ENCODE results near the gene XPA. TPM values are rescaled to one million over a fixed set of nuclear protein-coding genes. Genes with fewer than 3 reads are reported as not detected.
"Not testable (repeated sequence)": the region's sequence is repeated elsewhere in the genome, so short reads cannot be mapped to it uniquely, and the experiment has no call there.

Gene XPA
- 10 to 100 TPM; 10.2 to 23.0 TPM for total RNA-seq
- polyA plus RNA-seq: 10 to 100 TPM in 1 of 2 donors, 1 to 10 TPM in 1; 9.2 to 10.8 TPM
- long read RNA-seq, donor 1, transcript XPA-201 (6 exons, 1,417 nt): major isoform, 6 of 6 reads
- long read RNA-seq, donor 1, partial matches to known transcripts: 0 of 6 reads
- long read RNA-seq, donor 1, other reads (novel, unspliced or antisense): 0 of 6 reads
- long read RNA-seq, donor 2, transcript XPA-201 (6 exons, 1,417 nt): major isoform, 5 of 5 reads
- long read RNA-seq, donor 2, partial matches to known transcripts: 0 of 5 reads
- long read RNA-seq, donor 2, other reads (novel, unspliced or antisense): 0 of 5 reads
- long read RNA-seq, donor 3, partial matches to known transcripts: 0 of 3 reads
- long read RNA-seq, donor 3, other reads (novel, unspliced or antisense): 0 of 3 reads
- long read RNA-seq, donor 4, partial matches to known transcripts: 0 of 4 reads
- long read RNA-seq, donor 4, other reads (novel, unspliced or antisense): 0 of 4 reads
- long read RNA-seq, donor 5, transcript XPA-201 (6 exons, 1,417 nt): major isoform, 9 of 10 reads
- long read RNA-seq, donor 5, partial matches to known transcripts: 0 of 10 reads
- long read RNA-seq, donor 5, other reads (novel, unspliced or antisense): 0 of 10 reads

DNA sequence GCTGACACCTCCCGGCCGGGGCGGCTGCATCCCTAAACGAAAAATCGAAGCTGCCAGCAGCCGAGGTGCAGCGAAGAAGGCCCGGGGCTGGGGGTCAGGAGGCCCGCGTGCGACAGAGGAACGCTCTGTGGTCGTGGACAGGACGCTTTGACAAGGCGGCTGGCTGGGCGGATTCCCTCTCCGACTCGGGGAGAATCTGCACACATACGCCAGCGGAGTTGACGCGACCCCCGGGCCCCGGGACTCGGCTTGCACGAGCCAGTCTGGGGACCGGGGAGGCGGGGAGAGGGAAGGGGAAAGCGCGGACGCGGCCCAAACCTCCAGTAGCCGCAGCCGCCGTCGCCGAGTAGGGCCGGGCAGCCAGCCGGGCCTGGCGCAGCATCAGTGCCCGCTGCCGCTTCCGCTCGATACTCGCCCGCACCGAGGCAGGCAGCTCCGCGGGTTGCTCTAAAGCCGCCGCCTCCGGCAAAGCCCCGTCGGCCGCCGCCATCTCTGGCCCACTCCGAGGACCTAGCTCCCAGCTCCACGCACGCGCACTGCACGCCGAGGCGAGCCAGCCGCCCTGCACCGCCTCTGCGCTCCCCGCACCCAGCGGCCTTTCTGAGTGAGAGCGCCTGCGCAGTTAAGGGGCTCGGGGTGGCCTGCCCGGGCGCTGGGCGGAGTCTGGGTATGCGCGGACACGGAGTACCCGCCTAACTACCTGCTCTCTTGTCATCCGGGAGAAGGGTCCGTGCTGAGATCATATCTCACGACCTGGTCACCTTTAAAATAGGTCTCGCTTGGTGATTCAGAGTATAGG, at the start of gene XPA:
Gene XPA, minus strand, starts transcription at position 538 of the 799 bp plus-strand sequence. Its CDS starts 48 bp downstream, at position 490.
- no peaks in the 10 kb centered on the region for H3K36me3 ChIP-seq (ENCODE audit: control insufficient read depth in 4 of 4, insufficient read depth in 4 of 4, low read length in 4 of 4)
- H3K9ac ChIP-seq (ENCODE audit: insufficient read depth in 1 of 2, low read length in 2 of 2): peak within 1 kb of the TSS; percentile 72 to 85
- ATAC-seq (ENCODE audit: insufficient read depth, low FRiP score) (peak; percentile 98), DNase-seq (peak; percentile 97 to 98 (median 98))
- WGBS, 2 donors: 1% methylated on average over 60 to 82 of the region's 82 CpGs
- no peaks in the 10 kb centered on the region for H3K9me3 ChIP-seq (ENCODE audit: control insufficient read depth in 4 of 4, insufficient read depth in 3 of 4, low read length in 3 of 4)
- peak within 1 kb of the TSS; percentile 85 for H3K4me3 ChIP-seq
- H3K4me1 ChIP-seq (ENCODE audit: control insufficient read depth in 5 of 5, insufficient read depth in 5 of 5, low read length in 5 of 5): peaks cover 0 to 20% (median 14%) of the 10 kb centered on the region in 5 donors
- TF ChIP-seq, protein P1, sequence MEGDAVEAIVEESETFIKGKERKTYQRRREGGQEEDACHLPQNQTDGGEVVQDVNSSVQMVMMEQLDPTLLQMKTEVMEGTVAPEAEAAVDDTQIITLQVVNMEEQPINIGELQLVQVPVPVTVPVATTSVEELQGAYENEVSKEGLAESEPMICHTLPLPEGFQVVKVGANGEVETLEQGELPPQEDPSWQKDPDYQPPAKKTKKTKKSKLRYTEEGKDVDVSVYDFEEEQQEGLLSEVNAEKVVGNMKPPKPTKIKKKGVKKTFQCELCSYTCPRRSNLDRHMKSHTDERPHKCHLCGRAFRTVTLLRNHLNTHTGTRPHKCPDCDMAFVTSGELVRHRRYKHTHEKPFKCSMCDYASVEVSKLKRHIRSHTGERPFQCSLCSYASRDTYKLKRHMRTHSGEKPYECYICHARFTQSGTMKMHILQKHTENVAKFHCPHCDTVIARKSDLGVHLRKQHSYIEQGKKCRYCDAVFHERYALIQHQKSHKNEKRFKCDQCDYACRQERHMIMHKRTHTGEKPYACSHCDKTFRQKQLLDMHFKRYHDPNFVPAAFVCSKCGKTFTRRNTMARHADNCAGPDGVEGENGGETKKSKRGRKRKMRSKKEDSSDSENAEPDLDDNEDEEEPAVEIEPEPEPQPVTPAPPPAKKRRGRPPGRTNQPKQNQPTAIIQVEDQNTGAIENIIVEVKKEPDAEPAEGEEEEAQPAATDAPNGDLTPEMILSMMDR (IDR thresholded peaks at IDR 0.05; ENCODE audit: control extremely low read depth, extremely low read depth): no peak
- H3K27ac ChIP-seq (ENCODE audit: low read depth in 1 of 2, low read length in 1 of 2): peak within 1 kb of the TSS; percentile 95 to 97
- H3K27me3 ChIP-seq (ENCODE audit: control insufficient read depth in 3 of 3, insufficient read depth in 3 of 3, low read length in 2 of 3): no peaks in the 10 kb centered on the region

DNA sequence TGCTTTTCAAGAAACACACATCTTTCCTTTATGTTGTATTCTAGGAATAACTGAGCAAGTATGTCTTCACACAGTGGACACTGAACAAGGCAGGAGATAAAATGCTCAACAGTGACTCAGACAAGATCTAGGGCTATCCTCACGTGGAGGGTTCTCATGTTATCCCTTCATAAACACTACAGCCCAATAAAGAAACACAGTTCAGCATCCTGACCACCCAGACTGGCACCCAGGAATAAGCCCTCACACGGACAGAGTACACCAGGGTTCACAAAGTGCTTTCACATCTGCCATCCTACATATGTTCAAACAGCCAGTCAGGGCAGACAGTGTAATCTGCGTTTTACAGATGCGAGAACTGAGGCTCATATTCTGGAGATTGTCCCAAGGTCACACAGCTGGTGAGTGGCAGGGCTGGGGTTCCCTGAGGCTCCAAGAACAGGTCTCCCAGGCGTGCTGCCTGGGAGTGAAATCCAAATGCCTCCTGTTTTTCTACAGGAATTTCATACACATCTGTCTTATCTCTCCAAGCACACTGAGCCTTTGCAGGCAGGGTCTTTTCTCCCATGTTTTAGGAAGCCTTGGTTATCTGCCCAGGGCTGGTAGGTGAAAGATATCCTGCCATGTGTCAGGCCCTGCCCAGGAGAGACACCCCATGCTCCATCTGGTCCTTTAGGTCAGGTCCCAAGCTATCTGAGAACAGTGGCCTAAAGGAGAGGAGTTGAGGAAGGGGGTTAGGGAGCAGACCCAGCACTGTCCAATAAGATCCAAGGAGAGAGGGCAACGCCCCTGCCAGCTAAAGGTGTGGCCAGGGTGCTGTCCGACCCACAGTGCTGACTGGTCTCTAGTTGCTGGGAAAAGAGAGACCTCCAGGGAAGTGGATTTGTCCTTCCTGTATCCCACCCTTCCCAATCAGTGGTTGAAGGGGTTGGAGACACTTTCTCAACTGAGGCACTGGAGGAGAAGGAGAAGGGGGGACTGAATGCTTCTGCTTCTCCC, 47.9 kb upstream of the XPA start:
- Histone ChIP-seq H3K4me1 (ENCODE audit: control insufficient read depth in 5 of 5, insufficient read depth in 5 of 5, low read length in 5 of 5) (peaks cover 0 to 8% (median 0%) of the 10 kb centered on the region in 5 donors), H3K27me3 (ENCODE audit: control insufficient read depth in 3 of 3, insufficient read depth in 3 of 3, low read length in 2 of 3) (peaks cover 0 to 15% (median 14%) of the 10 kb centered on the region in 3 donors), H3K4me3 (no peak overlapping the region), H3K9ac (ENCODE audit: insufficient read depth in 1 of 2, low read length in 2 of 2) (no peak overlapping the region), H3K36me3 (ENCODE audit: control insufficient read depth in 4 of 4, insufficient read depth in 4 of 4, low read length in 4 of 4) (no peaks in the 10 kb centered on the region), H3K9me3 (ENCODE audit: control insufficient read depth in 4 of 4, insufficient read depth in 3 of 4, low read length in 3 of 4) (peaks cover 0 to 12% (median 2%) of the 10 kb centered on the region in 4 donors), H3K27ac (ENCODE audit: low read depth in 1 of 2, low read length in 1 of 2) (no peak overlapping the region)
- TF ChIP-seq, protein P1 (IDR thresholded peaks at IDR 0.05; ENCODE audit: control extremely low read depth, extremely low read depth): no peak
- 41 to 50% methylated on average over 7 of the region's 7 CpGs for WGBS, 2 donors
- DNase-seq (no peak), ATAC-seq (ENCODE audit: insufficient read depth, low FRiP score) (no peak)

DNA sequence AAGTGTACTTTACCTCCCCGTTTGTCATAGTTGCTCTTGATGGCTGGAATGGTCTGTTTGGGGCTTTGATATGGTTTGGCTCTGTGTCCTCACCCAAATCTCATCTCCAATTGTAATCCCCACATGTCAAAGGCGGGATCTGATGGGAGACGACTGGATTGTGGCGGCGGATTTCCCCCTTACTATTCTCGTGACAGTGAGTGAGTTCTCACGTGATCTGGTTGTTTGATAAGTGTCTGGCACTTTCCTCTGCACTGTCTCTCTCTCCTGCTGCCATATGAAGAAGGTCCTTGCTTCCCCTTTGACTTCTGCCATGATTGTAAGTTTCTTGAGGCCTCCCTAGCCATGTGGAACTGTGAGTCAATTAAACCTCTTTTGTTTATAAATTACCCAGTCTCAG, 46.9 kb upstream of the XPA start:
- DNase-seq; H3K9ac ChIP-seq (ENCODE audit: insufficient read depth in 1 of 2, low read length in 2 of 2); H3K4me3 ChIP-seq; H3K27ac ChIP-seq (ENCODE audit: low read depth in 1 of 2, low read length in 1 of 2); ATAC-seq (ENCODE audit: insufficient read depth, low FRiP score); H3K4me1 ChIP-seq (ENCODE audit: control insufficient read depth in 5 of 5, insufficient read depth in 5 of 5, low read length in 5 of 5); H3K36me3 ChIP-seq (ENCODE audit: control insufficient read depth in 4 of 4, insufficient read depth in 4 of 4, low read length in 4 of 4): not testable (repeated sequence)
- Histone ChIP-seq H3K9me3 (ENCODE audit: control insufficient read depth in 4 of 4, insufficient read depth in 3 of 4, low read length in 3 of 4) (peaks cover 0 to 16% (median 2%) of the 10 kb centered on the region in 4 donors), H3K27me3 (ENCODE audit: control insufficient read depth in 3 of 3, insufficient read depth in 3 of 3, low read length in 2 of 3) (peaks cover 0 to 17% (median 14%) of the 10 kb centered on the region in 3 donors)
- WGBS, 2 donors: 57 to 71% methylated on average over 7 of the region's 7 CpGs

All from lung (tissue), 16 donors.